AG04450 (cell line): Measurements from ENCODE around the gene SECTM1. TPM values are rescaled to one million over a fixed set of nuclear protein-coding genes. Genes with fewer than 3 reads are reported as not detected.

Source experiments
- CTCF ChIA-PET: fragments of 300-600, 350-600 bp; formaldehyde crosslinking; extraction: SDS; loops from one replicate; lab custom pipeline; 2022; ENCODE audit warnings: antibody characterized with exemption, inconsistent platforms; lab: Charles Lee
- POLR2A ChIA-PET: fragments of 350-600 bp; formaldehyde crosslinking; extraction: SDS; loops from one replicate; lab custom pipeline; 2021; ENCODE audit warnings: antibody characterized with exemption, inconsistent platforms; lab: Yijun Ruan, JAX
- DNase-seq: peaks from one replicate; pipeline ENCODE4 v3.0.0-alpha.2; 2011; ENCODE audit warnings: low read depth, low spot score
- H3K27ac ChIP-seq: one replicate; pipeline ENCODE4 v1.5.1; 2012; ENCODE audit warnings: low read depth, low read length, control low read depth
- H3K27me3 ChIP-seq: one replicate; pipeline ENCODE4 v1.6.0; 2012; ENCODE audit warnings: low read length; ENCODE audit not compliant: control insufficient read depth, insufficient read depth
- H3K4me3 ChIP-seq: 2 replicates; pipeline ENCODE4 v1.5.1; 2011; ENCODE audit warnings: mild to moderate bottlenecking, low read depth, low read length, control low read depth
- H3K9me3 ChIP-seq: 2 replicates; pipeline ENCODE4 v1.5.1; 2012; ENCODE audit warnings: low read length; ENCODE audit not compliant: control insufficient read depth, insufficient read depth
- polyA plus RNA-seq: library from polyadenylated mRNA; depleted of rRNA; stranded (reverse); fragments of >200 nt; gene quantifications from 2 replicates; pipeline ENCODE4 v1.2.3, GENCODE V29; 2011
- TF ChIP-seq, protein P1 (sequence below): IDR thresholded peaks from 2 replicates; pipeline ENCODE4 v1.5.1; 2011; ENCODE audit warnings: low read depth, low read length, control low read depth, inconsistent platforms

The SECTM1 gene
- polyA plus RNA-seq, 1 experiment = 8.0 TPM

DNA sequence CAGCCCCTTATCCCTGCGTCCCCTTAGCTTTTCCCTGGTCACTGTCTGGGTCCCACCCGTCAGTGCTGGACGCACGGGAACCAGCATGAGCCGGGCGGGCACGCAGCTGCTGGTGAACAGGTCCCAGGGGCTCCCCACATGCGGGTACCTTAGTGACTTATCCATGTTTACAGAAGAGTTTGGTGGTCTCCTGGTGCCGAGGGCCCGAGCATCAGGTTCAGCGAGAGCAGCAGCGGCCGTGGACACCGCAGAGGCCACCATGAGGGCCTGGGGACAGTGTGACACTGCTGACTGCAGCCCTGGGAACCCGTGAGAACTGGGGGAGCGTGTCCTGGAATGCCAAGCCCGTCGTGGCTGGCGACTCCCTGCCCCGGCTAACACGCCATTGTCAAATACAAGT, 22.7 kb downstream of the SECTM1 start:
- Histone ChIP-seq H3K9me3 (peaks cover 3% of the 10 kb centered on the region; the same call in 1 of the 2 replicates), H3K27me3 (peaks cover 39% of the 10 kb centered on the region), H3K4me3 (no peak overlapping the region), H3K27ac (no peak overlapping the region)
- DNase-seq = no peak
- ChIA-PET POLR2A (no interaction called here), CTCF (no interaction called here)
- TF ChIP-seq, protein P1, sequence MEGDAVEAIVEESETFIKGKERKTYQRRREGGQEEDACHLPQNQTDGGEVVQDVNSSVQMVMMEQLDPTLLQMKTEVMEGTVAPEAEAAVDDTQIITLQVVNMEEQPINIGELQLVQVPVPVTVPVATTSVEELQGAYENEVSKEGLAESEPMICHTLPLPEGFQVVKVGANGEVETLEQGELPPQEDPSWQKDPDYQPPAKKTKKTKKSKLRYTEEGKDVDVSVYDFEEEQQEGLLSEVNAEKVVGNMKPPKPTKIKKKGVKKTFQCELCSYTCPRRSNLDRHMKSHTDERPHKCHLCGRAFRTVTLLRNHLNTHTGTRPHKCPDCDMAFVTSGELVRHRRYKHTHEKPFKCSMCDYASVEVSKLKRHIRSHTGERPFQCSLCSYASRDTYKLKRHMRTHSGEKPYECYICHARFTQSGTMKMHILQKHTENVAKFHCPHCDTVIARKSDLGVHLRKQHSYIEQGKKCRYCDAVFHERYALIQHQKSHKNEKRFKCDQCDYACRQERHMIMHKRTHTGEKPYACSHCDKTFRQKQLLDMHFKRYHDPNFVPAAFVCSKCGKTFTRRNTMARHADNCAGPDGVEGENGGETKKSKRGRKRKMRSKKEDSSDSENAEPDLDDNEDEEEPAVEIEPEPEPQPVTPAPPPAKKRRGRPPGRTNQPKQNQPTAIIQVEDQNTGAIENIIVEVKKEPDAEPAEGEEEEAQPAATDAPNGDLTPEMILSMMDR = no peak

DNA sequence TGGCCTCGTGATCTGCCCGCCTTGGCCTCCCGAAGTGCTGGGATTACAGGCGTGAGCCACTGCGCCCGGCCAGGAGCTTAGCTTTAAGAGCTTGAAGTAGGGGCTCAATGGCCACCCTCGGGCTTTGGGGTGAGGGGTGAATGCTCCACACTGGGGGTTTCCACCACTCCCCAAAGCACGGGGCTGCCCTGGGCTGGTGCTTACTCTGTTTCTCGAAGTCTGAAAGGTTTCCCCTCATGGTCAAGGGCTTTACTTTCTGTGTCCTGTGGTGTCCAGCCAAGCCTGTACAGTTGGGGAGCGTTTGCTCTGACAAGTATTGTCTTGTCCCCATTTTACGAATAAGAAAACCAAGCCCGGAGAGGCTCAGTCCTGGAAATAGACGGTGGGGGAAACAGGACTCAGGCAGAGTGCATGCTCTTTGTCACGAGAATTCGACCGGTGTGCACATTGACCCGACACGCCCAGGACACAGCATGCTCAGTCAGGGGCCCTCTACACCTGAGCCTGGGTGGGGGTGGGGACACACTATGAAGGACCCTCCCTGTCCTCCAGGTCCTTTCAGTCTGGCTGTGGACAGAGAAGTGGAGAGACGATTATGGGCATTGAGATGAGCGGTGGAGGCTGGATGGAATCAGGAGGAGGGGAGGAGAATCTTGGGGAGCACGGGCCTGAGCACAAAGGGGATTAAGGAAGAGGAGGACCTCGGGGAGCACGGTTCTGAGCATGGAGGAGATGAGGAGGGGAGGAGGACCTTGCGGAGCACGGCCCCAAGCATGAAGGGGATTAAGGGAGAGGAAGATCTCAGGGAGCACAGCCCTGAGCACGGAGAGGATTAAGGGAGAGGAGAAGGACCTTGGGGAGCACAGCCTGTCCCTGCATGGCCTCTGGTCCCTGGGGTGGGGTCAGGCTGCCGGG, 23.7 kb downstream of the SECTM1 start:
- no peak for DNase-seq
- peaks cover 3% of the 10 kb centered on the region; the same call in 1 of the 2 replicates for H3K9me3 ChIP-seq
- H3K4me3 ChIP-seq = no peak overlapping the region
- TF ChIP-seq, protein P1 = no peak
- POLR2A ChIA-PET = no interaction called here
- CTCF ChIA-PET = no interaction called here
- no peak overlapping the region for H3K27ac ChIP-seq
- peaks cover 29% of the 10 kb centered on the region for H3K27me3 ChIP-seq

DNA sequence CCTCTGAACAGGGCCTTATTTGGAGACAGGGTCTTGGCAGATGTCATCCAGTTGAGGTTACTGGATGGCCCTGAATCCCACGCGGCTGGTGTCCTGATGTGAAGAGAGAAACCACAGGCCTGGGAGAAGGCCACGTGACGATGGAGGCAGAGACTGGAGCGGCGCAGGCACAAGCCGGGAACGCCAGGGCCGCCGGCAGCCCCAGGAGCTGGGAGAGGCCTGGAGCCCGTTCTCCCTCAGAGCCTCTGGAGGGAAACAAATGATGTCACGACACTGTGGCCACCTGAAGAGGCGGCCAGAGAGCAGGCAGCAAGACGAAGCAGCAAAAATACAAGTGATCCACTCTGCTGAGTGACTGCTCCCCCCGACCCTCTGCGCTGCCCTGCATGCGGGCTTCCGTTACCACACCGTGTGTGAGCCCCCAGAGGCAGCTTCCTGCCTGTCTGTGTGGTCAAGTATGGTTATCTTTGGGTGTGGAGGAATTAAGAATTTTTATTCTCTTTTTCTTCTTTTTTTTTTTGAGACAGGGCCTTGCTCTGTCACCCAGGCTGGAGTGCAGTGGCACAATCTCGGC, 27.8 kb downstream of the SECTM1 start:
- CTCF ChIA-PET = interaction anchor here (1.2 kb wide), 1 partner anchor 15 kb away, joined by 3 read pairs; no protein-coding TSS in a partner anchor
- DNase-seq = no peak
- H3K27ac ChIP-seq = no peak overlapping the region
- POLR2A ChIA-PET = interaction anchor here (0.7 kb wide), 1 partner anchor 9 kb away, joined by 4 read pairs; no protein-coding TSS in a partner anchor
- TF ChIP-seq, protein P1 = no peak
- peaks cover 3% of the 10 kb centered on the region; the same call in 1 of the 2 replicates for H3K9me3 ChIP-seq
- H3K4me3 ChIP-seq = no peak overlapping the region
- peaks cover 15% of the 10 kb centered on the region for H3K27me3 ChIP-seq

DNA sequence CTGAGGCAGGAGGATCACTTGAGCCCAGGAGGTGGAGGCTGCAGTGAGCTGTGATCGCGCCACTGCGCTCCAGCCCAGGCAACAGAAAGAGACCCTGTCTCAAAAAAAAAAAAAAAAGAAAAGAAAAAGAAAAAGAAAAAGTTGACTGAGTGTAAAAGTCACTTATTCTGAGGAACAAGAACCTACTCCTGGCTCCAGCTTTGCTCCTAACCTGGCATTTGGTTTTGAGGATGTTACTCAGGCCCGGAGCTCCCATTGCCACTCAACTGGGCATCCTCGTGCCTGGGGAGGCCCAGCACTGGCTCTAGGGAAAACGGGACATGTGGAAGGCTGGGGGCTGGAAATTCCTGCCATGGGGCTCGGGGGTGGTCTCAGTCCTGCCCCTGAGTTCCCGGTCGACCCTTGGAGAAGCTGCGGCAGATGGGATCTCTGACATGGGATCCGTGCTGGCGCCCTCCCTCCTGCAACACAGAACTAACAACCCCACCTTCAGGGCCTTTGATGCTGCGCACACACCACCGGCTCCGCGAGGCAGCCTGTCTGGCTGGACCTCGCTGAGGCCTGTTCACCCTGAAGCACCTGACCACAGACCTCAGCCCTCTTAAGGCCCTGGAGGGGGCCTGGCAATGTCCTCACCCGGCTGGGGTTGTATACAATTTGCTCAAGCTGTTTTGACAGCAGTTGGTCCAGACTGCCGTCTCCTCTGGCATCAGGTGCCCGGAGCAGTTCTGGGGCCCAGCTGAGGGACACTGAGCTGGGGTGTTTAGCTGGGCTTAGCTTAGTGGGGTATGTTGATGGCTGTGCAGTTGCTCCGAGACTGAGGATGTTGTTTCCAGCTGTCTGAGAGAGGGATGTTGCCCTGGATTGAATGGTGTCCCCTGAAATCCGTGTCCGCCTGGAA, 28.5 kb downstream of the SECTM1 start:
- Histone ChIP-seq H3K27ac (no peak overlapping the region), H3K27me3 (peaks cover 9% of the 10 kb centered on the region), H3K9me3 (peaks cover 3% of the 10 kb centered on the region; the same call in 1 of the 2 replicates), H3K4me3 (no peak overlapping the region)
- ChIA-PET POLR2A (interaction anchor here (0.7 kb wide), 1 partner anchor 9 kb away, joined by 4 read pairs; no protein-coding TSS in a partner anchor), CTCF (interaction anchor here (1.2 kb wide), 1 partner anchor 16 kb away, joined by 3 read pairs; no protein-coding TSS in a partner anchor)
- no peak for DNase-seq
- TF ChIP-seq, protein P1 = no peak
